Testis (tissue), 2 donors: Measurements from ENCODE around the gene ARHGAP26.

Experiments used
- CTCF ChIP-seq, 3 experiments: fragments of 450-650 bp in 2 of 3; fragments of 200-600 bp in 1 of 3; sonication (generic) in 1 of 3; IDR thresholded peaks; one replicate each; pipeline ENCODE4 v1.5.1; 2016 to 2019; ENCODE audit warnings: antibody characterized with exemption in 3 of 3, mild to moderate bottlenecking in 2 of 3, moderate library complexity in 1 of 3
- POLR2A ChIP-seq: fragments of 450-650 bp; IDR thresholded peaks from one replicate; pipeline ENCODE4 v1.6.1; 2017; ENCODE audit warnings: antibody characterized with exemption, mild to moderate bottlenecking, moderate library complexity

GRCh38 chr5:142810743-142811290, 40.6 kb downstream of the ARHGAP26 start:
- TF ChIP-seq CTCF (IDR thresholded peaks at IDR 0.05) (no peak), POLR2A (no peak)
